Skeletal muscle satellite cell (primary cell): ENCODE results near the gene FCN2.

Experiments
- H3K27me3 ChIP-seq: 2 replicates; pipeline ENCODE4 v1.7.0; 2013; ENCODE audit warnings: low read length; ENCODE audit not compliant: control insufficient read depth, insufficient read depth
- H3K36me3 ChIP-seq: 2 replicates; pipeline ENCODE4 v1.7.0; 2013; ENCODE audit warnings: mild to moderate bottlenecking, control low read depth, low read length; ENCODE audit not compliant: insufficient read depth
- H3K4me1 ChIP-seq: 2 replicates; pipeline ENCODE4 v1.7.0; 2013; ENCODE audit warnings: low read length; ENCODE audit not compliant: control insufficient read depth, insufficient read depth
- H3K4me2 ChIP-seq: 2 replicates; pipeline ENCODE4 v1.7.0; 2013; ENCODE audit warnings: mild to moderate bottlenecking, low read length
- H3K4me3 ChIP-seq: 2 replicates; pipeline ENCODE4 v1.7.0; 2013; ENCODE audit warnings: low read length
- H3K9ac ChIP-seq: 2 replicates; pipeline ENCODE4 v1.7.0; 2013; ENCODE audit warnings: mild to moderate bottlenecking, low read depth, low read length, moderate library complexity
- H3K9me3 ChIP-seq: replicated peaks from 2 replicates; pipeline ENCODE4 v1.7.0; 2013; ENCODE audit warnings: mild to moderate bottlenecking, control low read depth, low read length

The FCN2 gene

GRCh38 chr9:134861595-134862334 is 18.8 kb upstream of the FCN2 start:
- no peak overlapping the region for H3K4me3 ChIP-seq

GRCh38 chr9:134863306-134863902 is 17.2 kb upstream of the FCN2 start:
- Histone ChIP-seq H3K4me2 (no peak overlapping the region), H3K36me3 (no peaks in the 10 kb centered on the region), H3K4me1 (no peaks in the 10 kb centered on the region), H3K9ac (no peak overlapping the region), H3K9me3 (no peaks in the 10 kb centered on the region), H3K27me3 (no peaks in the 10 kb centered on the region), H3K4me3 (no peak overlapping the region)

More at GRCh38 chr9:134861595-134862334, 18.8 kb upstream of the FCN2 start:
- Histone ChIP-seq H3K27me3 (no peaks in the 10 kb centered on the region), H3K9me3 (no peaks in the 10 kb centered on the region), H3K4me2 (no peak overlapping the region), H3K9ac (no peak overlapping the region), H3K4me1 (no peaks in the 10 kb centered on the region), H3K36me3 (no peaks in the 10 kb centered on the region)

DNA sequence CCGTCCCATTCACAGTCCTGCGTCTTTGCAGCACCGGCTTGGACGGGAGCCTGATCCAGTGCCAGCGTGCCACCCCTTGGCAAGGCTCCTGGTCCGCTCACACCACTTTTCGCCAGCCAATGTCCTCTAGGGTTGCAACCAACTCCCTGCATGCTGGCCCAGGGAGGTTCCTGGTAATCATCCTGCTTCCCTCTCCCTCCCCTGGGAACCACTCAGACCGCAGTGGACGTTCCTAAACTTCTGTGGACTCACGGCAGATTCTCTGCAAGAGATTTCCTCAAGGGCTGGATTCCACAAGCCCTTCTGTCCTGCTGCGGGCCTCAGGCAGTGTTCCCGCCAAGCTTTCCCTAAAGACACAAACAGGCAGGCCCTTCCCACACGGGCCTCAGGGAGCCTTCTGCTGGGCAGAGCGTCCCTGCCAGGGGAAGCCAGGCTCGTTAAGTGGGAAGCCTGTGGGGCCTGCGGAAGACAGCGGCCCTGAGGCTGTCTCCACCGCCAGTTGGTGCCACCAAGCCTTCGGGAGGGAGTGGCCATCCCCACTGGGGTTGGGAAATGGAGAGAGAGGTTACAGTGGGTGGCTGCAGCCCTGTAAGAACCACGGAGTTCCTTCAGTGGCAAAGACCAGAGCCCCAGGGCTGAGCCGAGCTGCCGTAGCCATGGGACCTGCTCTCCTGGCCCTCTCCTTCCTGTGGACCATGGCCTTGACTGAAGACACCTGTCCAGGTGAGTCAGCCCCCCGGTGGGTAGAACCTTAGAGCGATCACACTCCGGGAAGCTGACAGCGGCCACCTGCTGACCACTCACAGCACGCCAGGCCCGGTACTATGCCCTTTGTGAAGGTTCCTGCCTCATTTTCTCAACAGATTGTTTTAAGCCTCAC is 16.4 kb upstream of the FCN2 start:
- Histone ChIP-seq H3K4me3 (no peak overlapping the region), H3K36me3 (no peaks in the 10 kb centered on the region), H3K27me3 (peaks cover 3% of the 10 kb centered on the region), H3K9me3 (no peaks in the 10 kb centered on the region), H3K4me1 (no peaks in the 10 kb centered on the region), H3K4me2 (peak overlapping the region; percentile 25), H3K9ac (no peak overlapping the region)

- Histone ChIP-seq H3K36me3 (no peaks in the 10 kb centered on the region), H3K4me3 (no peak overlapping the region), H3K9ac (no peak overlapping the region), H3K9me3 (no peaks in the 10 kb centered on the region), H3K4me1 (no peaks in the 10 kb centered on the region), H3K27me3 (peaks cover 3% of the 10 kb centered on the region), H3K4me2 (no peak overlapping the region)
These were observed 15.8 kb upstream of the FCN2 start for GRCh38 chr9:134864821-134865190.

- Histone ChIP-seq H3K4me3 (no peak overlapping the region), H3K9ac (no peak overlapping the region), H3K4me1 (no peaks in the 10 kb centered on the region), H3K27me3 (peaks cover 18% of the 10 kb centered on the region), H3K9me3 (no peaks in the 10 kb centered on the region), H3K36me3 (no peaks in the 10 kb centered on the region), H3K4me2 (no peak overlapping the region)
These were observed 12.5 kb upstream of the FCN2 start for GRCh38 chr9:134867917-134868750.

DNA sequence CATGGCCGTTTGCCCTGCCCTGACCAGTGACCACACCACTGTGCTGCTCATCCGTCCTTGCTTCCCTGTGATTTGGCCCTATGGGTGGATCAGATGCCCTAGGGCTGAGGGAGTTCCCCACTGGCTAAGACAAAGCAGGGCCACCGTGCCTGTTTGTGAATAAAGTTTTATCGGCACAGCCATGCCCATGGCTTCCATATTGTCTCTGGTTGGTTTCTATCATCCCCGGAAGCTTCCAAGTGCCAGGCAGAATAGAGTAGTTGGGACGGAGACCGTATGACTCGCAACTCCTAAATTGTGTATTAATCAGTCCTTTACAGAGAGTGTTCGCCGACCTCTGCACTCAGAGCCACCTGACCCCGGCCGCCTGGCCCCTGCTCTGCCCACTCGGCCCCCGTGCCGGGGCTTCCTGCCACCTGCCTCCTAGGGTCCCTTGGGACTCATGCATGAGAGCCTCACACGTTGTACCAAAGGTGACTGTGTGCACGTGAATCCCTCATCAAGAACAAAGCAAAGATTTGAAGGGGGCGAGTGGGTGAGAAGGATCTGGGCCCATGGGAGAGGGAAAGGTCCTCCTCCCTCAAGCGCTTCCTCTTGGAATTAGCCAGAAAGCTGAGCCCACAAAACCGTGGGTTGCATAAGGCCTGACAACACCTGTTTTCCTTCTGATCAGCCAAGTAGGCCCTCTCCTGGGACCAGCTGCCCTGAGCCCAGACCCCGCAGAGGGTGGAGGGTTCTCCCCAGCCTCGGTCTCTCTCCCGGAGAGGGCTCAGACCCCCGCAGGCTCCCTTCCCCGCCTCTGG is 11.7 kb upstream of the FCN2 start:
- Histone ChIP-seq H3K9ac (no peak overlapping the region), H3K4me1 (no peaks in the 10 kb centered on the region), H3K27me3 (peaks cover 18% of the 10 kb centered on the region), H3K9me3 (no peaks in the 10 kb centered on the region), H3K4me3 (no peak overlapping the region), H3K36me3 (no peaks in the 10 kb centered on the region), H3K4me2 (no peak overlapping the region)

DNA sequence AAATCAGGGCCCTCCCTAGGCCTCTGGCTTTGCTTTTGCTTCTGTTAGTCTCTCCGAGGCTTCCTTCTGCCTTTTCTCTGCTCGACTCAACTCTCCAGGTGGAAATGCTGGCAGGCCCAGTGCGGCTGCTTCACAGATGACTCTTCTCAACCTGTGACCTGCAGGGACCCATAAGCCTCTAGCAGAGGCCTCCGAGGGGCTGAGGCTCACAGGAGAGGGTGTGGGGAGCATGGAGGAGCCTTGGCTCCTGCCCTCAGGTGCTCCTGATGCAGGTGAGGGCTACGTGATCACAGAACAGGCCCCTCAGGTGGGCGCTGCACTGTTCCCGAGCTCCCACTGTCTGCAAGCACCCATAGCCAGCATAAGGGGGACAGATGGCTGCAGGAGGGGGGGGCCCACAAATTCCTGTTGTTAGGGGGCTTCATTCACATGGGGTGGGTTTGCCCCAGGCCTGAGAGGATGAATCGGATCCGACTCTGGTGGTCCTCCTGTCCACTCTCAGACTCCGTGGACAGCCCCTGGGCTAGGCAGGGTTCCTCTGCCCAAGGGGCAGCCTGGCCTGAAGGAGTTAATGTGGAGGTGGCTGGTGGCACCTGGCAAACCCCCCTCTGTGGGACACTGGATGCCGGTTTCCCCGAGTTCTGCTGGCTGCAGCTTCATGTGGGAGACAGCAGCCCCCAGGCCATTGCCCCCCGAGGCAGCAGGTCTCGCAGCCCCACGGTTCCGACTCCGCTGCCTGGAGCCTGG is 10.9 kb upstream of the FCN2 start:
- Histone ChIP-seq H3K4me3 (no peak overlapping the region), H3K9me3 (no peaks in the 10 kb centered on the region), H3K9ac (no peak overlapping the region)

DNA sequence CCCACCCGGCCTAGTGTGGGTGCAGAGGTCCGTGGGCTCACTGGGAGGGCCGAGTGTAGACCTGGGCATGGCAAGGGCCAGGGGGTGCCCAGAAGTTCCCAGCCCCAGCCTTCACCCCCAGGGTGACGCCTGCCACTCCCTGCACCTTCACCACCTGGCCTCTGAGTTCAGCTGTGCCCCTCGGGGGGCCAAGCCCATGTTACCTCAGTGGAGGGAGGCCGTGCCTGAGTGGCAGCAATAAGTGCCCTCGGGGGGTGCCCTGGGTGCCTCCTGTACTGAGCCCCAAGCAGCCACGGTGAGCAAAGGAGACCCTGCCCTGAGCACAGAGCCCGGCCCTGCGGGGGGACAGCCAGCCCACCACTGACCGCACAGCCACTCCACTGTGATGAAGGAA is 10.3 kb upstream of the FCN2 start:
- Histone ChIP-seq H3K4me3 (no peak overlapping the region), H3K4me1 (no peaks in the 10 kb centered on the region), H3K36me3 (no peaks in the 10 kb centered on the region), H3K9ac (no peak overlapping the region), H3K4me2 (no peak overlapping the region), H3K27me3 (peaks cover 23% of the 10 kb centered on the region), H3K9me3 (no peaks in the 10 kb centered on the region)

More for the DNA sequence above, 10.9 kb upstream of the FCN2 start:
- no peaks in the 10 kb centered on the region for H3K4me1 ChIP-seq
- no peaks in the 10 kb centered on the region for H3K36me3 ChIP-seq
- no peak overlapping the region for H3K4me2 ChIP-seq
- H3K27me3 ChIP-seq = peaks cover 18% of the 10 kb centered on the region

GRCh38 chr9:134870746-134871662 is 9.6 kb upstream of the FCN2 start:
- peaks cover 28% of the 10 kb centered on the region for H3K27me3 ChIP-seq
- H3K4me1 ChIP-seq = no peaks in the 10 kb centered on the region
- no peaks in the 10 kb centered on the region for H3K9me3 ChIP-seq
- no peak overlapping the region for H3K4me3 ChIP-seq
- H3K36me3 ChIP-seq = no peaks in the 10 kb centered on the region
- no peak overlapping the region for H3K9ac ChIP-seq
- H3K4me2 ChIP-seq = no peak overlapping the region
